GM23338 (cell line): ENCODE results near the gene EGFL7. TPM values are rescaled to one million over a fixed set of nuclear protein-coding genes. Genes with fewer than 3 reads are reported as not detected.

Experiments
- ATAC-seq: fragments of 200-7000 bp; cut with Tn5 transposase; 3 replicates; pipeline ENCODE4 v1.9.1; 2020
- DNase-seq: peaks from one replicate; pipeline ENCODE4 v3.0.0-alpha.2; 2015; ENCODE audit warnings: low spot score
- H2AFZ ChIP-seq: fragments of 200-600 bp; sonication (generic); 2 replicates; pipeline ENCODE4 v1.8.0; 2016; ENCODE audit warnings: antibody characterized with exemption, mild to moderate bottlenecking, moderate library complexity
- H3F3A ChIP-seq: fragments of 200-600 bp; sonication (generic); replicated peaks from 2 replicates; pipeline ENCODE4 v1.8.0; 2017; ENCODE audit warnings: antibody characterized with exemption, mixed run types, low read depth
- H3K27ac ChIP-seq: fragments of 200-600 bp; sonication (generic); 2 replicates; pipeline ENCODE4 v1.6.1; 2016; ENCODE audit warnings: low read depth
- H3K27me3 ChIP-seq: fragments of 200-600 bp; sonication (generic); 2 replicates; pipeline ENCODE4 v1.8.0; 2016; ENCODE audit warnings: mild to moderate bottlenecking, mixed run types, moderate library complexity; ENCODE audit not compliant: insufficient read depth
- H3K36me3 ChIP-seq: fragments of 200-600 bp; sonication (generic); 2 replicates; pipeline ENCODE4 v1.8.0; 2016; ENCODE audit warnings: mild to moderate bottlenecking; ENCODE audit not compliant: insufficient read depth
- H3K4me1 ChIP-seq: fragments of 200-600 bp; sonication (generic); 2 replicates; pipeline ENCODE4 v1.8.0; 2016; ENCODE audit warnings: mild to moderate bottlenecking, moderate library complexity; ENCODE audit not compliant: insufficient read depth
- H3K4me2 ChIP-seq: fragments of 200-600 bp; sonication (generic); 2 replicates; pipeline ENCODE4 v1.7.1; 2017; ENCODE audit warnings: mixed run types
- H3K4me3 ChIP-seq: fragments of 200-600 bp; sonication (generic); 2 replicates; pipeline ENCODE4 v1.6.1; 2016; ENCODE audit warnings: mixed run types
- H3K79me2 ChIP-seq: fragments of 200-600 bp; sonication (generic); replicated peaks from 2 replicates; pipeline ENCODE4 v1.8.0; 2017; ENCODE audit warnings: mild to moderate bottlenecking; ENCODE audit not compliant: insufficient read depth
- H3K9me2 ChIP-seq: fragments of 200-600 bp; sonication (generic); 2 replicates; pipeline ENCODE4 v1.8.0; 2017; ENCODE audit not compliant: insufficient read depth
- H4K20me1 ChIP-seq: fragments of 200-600 bp; sonication (generic); replicated peaks from 2 replicates; pipeline ENCODE4 v1.8.0; 2017; ENCODE audit warnings: mild to moderate bottlenecking; ENCODE audit not compliant: insufficient read depth
- H3K27ac Mint-ChIP-seq: 2 replicates; pipeline ENCODE4 v1.8.0; 2020; ENCODE audit warnings: inconsistent platforms, mild to moderate bottlenecking, moderate library complexity, mixed read lengths
- H3K27me3 Mint-ChIP-seq: 3 replicates; pipeline ENCODE4 v1.8.0; 2022; ENCODE audit warnings: low read depth, mild to moderate bottlenecking, moderate library complexity, mixed read lengths, inconsistent platforms; ENCODE audit not compliant: insufficient read depth, poor library complexity
- H3K36me3 Mint-ChIP-seq: 3 replicates; pipeline ENCODE4 v1.8.0; 2021; ENCODE audit warnings: low read depth, mild to moderate bottlenecking, inconsistent platforms, moderate library complexity, mixed read lengths
- H3K4me1 Mint-ChIP-seq: 3 replicates; pipeline ENCODE4 v1.8.0; 2020; ENCODE audit warnings: mild to moderate bottlenecking, inconsistent platforms, mixed read lengths
- H3K4me3 Mint-ChIP-seq: 3 replicates; pipeline ENCODE4 v1.8.0; 2021; ENCODE audit warnings: moderate library complexity, mild to moderate bottlenecking, inconsistent platforms, mixed read lengths
- H3K9me3 Mint-ChIP-seq: 3 replicates; pipeline ENCODE4 v1.8.0; 2020; ENCODE audit warnings: moderate library complexity, mild to moderate bottlenecking, inconsistent platforms, mixed read lengths
- CREB1 ChIP-seq: fragments of 250-450 bp; sonication (Bioruptor Pico); IDR thresholded peaks from 2 replicates; pipeline ENCODE4 v1.5.0; 2020; ENCODE audit warnings: low read depth, mild to moderate bottlenecking, moderate library complexity
- ETS1 ChIP-seq: IDR thresholded peaks from 2 replicates; pipeline ENCODE4 v1.6.1; 2016; ENCODE audit warnings: antibody characterized with exemption
- EZH2phosphoT487 ChIP-seq: fragments of 200-600 bp; sonication (generic); IDR thresholded peaks from one replicate; pipeline ENCODE4 v1.8.1; 2018; ENCODE audit warnings: antibody characterized with exemption; ENCODE audit not compliant: unreplicated experiment
- POLR2AphosphoS5 ChIP-seq: IDR thresholded peaks from 2 replicates; pipeline ENCODE4 v1.6.1; 2016; ENCODE audit warnings: antibody characterized with exemption, low read depth
- REST ChIP-seq: IDR thresholded peaks from one replicate; pipeline ENCODE4 v1.6.1; 2018; ENCODE audit warnings: antibody characterized with exemption; ENCODE audit not compliant: unreplicated experiment
- STAT1 ChIP-seq: IDR thresholded peaks from one replicate; pipeline ENCODE4 v1.6.1; 2016; ENCODE audit warnings: antibody characterized with exemption; ENCODE audit not compliant: unreplicated experiment
- ZNF114 ChIP-seq: fragments of 250-450 bp; sonication (Bioruptor Pico); IDR thresholded peaks from 2 replicates; pipeline ENCODE4 v1.5.0; 2020; ENCODE audit warnings: mild to moderate bottlenecking, moderate library complexity
- ZNF331 ChIP-seq: fragments of 250-450 bp; sonication (Bioruptor Pico); IDR thresholded peaks from 2 replicates; pipeline ENCODE4 v1.5.0; 2020; ENCODE audit warnings: low read depth, mild to moderate bottlenecking, moderate library complexity
- ZNF462 ChIP-seq: fragments of 250-450 bp; sonication (Bioruptor Pico); IDR thresholded peaks from 2 replicates; pipeline ENCODE4 v1.5.0; 2020; ENCODE audit warnings: mild to moderate bottlenecking, moderate library complexity
- polyA plus RNA-seq: library from polyadenylated mRNA; unstranded; fragments of >200 nt; fragmentation: Nextera tagmentation; extraction: Ambion mirVana; gene quantifications from 2 replicates; pipeline ENCODE4 v1.2.1, GENCODE V29; 2016
- total RNA-seq: library from RNA; depleted of rRNA; stranded (reverse); fragments of >200 nt; shearing (Covaris generic); gene quantifications from 2 replicates; pipeline ENCODE4 v1.2.3, GENCODE V29; 2014

EGFL7 gene
- total and polyA plus RNA-seq, 2 experiments from 2014 or later = 44.4 to 60.8 TPM

GRCh38 chr9:136690806-136691261, 28.1 kb downstream of the EGFL7 start:
- no peaks in the 10 kb centered on the region for H4K20me1 ChIP-seq
- H3K4me2 ChIP-seq = no peak overlapping the region
- no peak overlapping the region for H3K4me3 ChIP-seq
- Mint-ChIP-seq H3K4me1 (peaks cover 10% of the 10 kb centered on the region; the same call in 2 of the 3 replicates), H3K27me3 (peaks cover 19% of the 10 kb centered on the region), H3K9me3 (no peaks in the 10 kb centered on the region), H3K4me3 (no peak overlapping the region), H3K36me3 (no peaks in the 10 kb centered on the region), H3K27ac (no peak overlapping the region)
- no peak overlapping the region for H3K27ac ChIP-seq
- no peak for DNase-seq
- no peaks in the 10 kb centered on the region for H3K9me2 ChIP-seq
- no peaks in the 10 kb centered on the region for H3K36me3 ChIP-seq
- H2AFZ ChIP-seq = no peak overlapping the region
- no peaks in the 10 kb centered on the region for H3K27me3 ChIP-seq
- H3K79me2 ChIP-seq = peaks cover under 1% of the 10 kb centered on the region; the same call in 1 of the 2 replicates
- TF ChIP-seq ZNF462 (no peak), CREB1 (no peak), ZNF331 (no peak), ZNF114 (CRISPR knock-in tag) (no peak)
- H3F3A ChIP-seq = 0 out of 2 replicates have a peak, but pooled peaks cover 3% of the 10 kb centered on the region
- ATAC-seq = no peak
- no peaks in the 10 kb centered on the region; the same call in 1 of the 2 replicates for H3K4me1 ChIP-seq

- ATAC-seq = peak; percentile 15
- no peak for DNase-seq
- H3K9me3 Mint-ChIP-seq = no peaks in the 10 kb centered on the region
- H3K4me1 ChIP-seq = no peaks in the 10 kb centered on the region; the same call in 1 of the 2 replicates
- H3K4me3 Mint-ChIP-seq = no peak overlapping the region
- no peaks in the 10 kb centered on the region for H3K9me2 ChIP-seq
- H3K27ac ChIP-seq = no peak overlapping the region
- H3K36me3 Mint-ChIP-seq = no peaks in the 10 kb centered on the region
- H3K4me2 ChIP-seq = no peak overlapping the region
- H3K27ac Mint-ChIP-seq = no peak overlapping the region
- H3K27me3 Mint-ChIP-seq = peaks cover 16% of the 10 kb centered on the region
- H3K4me1 Mint-ChIP-seq = peaks cover 10% of the 10 kb centered on the region; the same call in 2 of the 3 replicates
- H3K27me3 ChIP-seq = no peaks in the 10 kb centered on the region
- H3F3A ChIP-seq = 0 out of 2 replicates have a peak, but pooled peaks cover 3% of the 10 kb centered on the region
- no peaks in the 10 kb centered on the region for H4K20me1 ChIP-seq
- H3K36me3 ChIP-seq = no peaks in the 10 kb centered on the region
- H3K79me2 ChIP-seq = no peaks in the 10 kb centered on the region
- no peak overlapping the region for H3K4me3 ChIP-seq
- 0 out of 2 replicates have a peak overlapping the region, but pooled peaks have one; percentile 52 for H2AFZ ChIP-seq
- TF ChIP-seq STAT1 = no peak
- no peak for TF ChIP-seq ETS1
- TF ChIP-seq REST = no peak
- no peak for TF ChIP-seq EZH2phosphoT487
- no peak for TF ChIP-seq POLR2AphosphoS5
Measured at GRCh38 chr9:136691316-136692184, 28.8 kb downstream of the EGFL7 start.
